Measurements from ENCODE around the gene LRRC75B.
"Not testable (repeated sequence)": the region's sequence is repeated elsewhere in the genome, so short reads cannot be mapped to it uniquely, and the experiment has no call there.

DNA sequence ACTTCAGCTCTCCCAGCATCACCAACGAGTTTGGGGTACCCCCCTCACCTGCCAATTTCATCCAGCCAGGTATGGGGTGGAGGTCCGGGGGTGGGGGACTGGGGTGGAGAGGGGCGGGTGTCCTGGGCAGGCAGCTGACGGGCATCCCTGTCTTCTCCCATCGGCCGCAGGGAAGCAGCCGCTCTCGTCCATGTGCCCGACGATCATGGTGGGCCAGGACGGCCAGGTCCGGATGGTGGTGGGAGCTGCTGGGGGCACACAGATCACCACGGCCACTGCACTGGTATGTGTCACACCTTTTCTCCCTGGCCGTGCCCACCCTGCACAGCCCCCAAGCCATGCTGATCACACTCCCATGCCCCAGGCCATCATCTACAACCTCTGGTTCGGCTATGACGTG, 35.0 kb upstream of the LRRC75B start:
- TF ChIP-seq, protein P1, sequence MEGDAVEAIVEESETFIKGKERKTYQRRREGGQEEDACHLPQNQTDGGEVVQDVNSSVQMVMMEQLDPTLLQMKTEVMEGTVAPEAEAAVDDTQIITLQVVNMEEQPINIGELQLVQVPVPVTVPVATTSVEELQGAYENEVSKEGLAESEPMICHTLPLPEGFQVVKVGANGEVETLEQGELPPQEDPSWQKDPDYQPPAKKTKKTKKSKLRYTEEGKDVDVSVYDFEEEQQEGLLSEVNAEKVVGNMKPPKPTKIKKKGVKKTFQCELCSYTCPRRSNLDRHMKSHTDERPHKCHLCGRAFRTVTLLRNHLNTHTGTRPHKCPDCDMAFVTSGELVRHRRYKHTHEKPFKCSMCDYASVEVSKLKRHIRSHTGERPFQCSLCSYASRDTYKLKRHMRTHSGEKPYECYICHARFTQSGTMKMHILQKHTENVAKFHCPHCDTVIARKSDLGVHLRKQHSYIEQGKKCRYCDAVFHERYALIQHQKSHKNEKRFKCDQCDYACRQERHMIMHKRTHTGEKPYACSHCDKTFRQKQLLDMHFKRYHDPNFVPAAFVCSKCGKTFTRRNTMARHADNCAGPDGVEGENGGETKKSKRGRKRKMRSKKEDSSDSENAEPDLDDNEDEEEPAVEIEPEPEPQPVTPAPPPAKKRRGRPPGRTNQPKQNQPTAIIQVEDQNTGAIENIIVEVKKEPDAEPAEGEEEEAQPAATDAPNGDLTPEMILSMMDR (IDR thresholded peaks at IDR 0.05) = not testable (repeated sequence)
- TF ChIP-seq, protein P2, sequence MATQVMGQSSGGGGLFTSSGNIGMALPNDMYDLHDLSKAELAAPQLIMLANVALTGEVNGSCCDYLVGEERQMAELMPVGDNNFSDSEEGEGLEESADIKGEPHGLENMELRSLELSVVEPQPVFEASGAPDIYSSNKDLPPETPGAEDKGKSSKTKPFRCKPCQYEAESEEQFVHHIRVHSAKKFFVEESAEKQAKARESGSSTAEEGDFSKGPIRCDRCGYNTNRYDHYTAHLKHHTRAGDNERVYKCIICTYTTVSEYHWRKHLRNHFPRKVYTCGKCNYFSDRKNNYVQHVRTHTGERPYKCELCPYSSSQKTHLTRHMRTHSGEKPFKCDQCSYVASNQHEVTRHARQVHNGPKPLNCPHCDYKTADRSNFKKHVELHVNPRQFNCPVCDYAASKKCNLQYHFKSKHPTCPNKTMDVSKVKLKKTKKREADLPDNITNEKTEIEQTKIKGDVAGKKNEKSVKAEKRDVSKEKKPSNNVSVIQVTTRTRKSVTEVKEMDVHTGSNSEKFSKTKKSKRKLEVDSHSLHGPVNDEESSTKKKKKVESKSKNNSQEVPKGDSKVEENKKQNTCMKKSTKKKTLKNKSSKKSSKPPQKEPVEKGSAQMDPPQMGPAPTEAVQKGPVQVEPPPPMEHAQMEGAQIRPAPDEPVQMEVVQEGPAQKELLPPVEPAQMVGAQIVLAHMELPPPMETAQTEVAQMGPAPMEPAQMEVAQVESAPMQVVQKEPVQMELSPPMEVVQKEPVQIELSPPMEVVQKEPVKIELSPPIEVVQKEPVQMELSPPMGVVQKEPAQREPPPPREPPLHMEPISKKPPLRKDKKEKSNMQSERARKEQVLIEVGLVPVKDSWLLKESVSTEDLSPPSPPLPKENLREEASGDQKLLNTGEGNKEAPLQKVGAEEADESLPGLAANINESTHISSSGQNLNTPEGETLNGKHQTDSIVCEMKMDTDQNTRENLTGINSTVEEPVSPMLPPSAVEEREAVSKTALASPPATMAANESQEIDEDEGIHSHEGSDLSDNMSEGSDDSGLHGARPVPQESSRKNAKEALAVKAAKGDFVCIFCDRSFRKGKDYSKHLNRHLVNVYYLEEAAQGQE (IDR thresholded peaks at IDR 0.05; ENCODE audit: insufficient read depth in 1 of 2, low read depth in 2 of 2, low read length in 1 of 2) = not testable (repeated sequence)
- not testable (repeated sequence) for TF ChIP-seq POLR2AphosphoS5 (IDR thresholded peaks at IDR 0.05; ENCODE audit: low read depth, low read length)

All from Panc1 (cell line).